T-helper 2 cell treated with Interferon-gamma antibody and Interleukin-4, amounts not matched to agents 5 μg/mL and 100 μg/mL, for 36 hours (primary cell): Measurements from ENCODE around the gene DOCK1.

Experiments
- DNase-seq: peaks from one replicate; pipeline ENCODE4 v3.0.0; 2021; ENCODE audit warnings: low spot score
- H3K27ac Mint-ChIP-seq: one replicate; pipeline ENCODE4 v1.8.0; 2021; ENCODE audit warnings: mild to moderate bottlenecking, mixed read lengths
- H3K27me3 Mint-ChIP-seq: one replicate; pipeline ENCODE4 v1.8.0; 2021; ENCODE audit warnings: low read depth, mixed read lengths
- H3K36me3 Mint-ChIP-seq: one replicate; pipeline ENCODE4 v1.8.0; 2021; ENCODE audit warnings: low read depth, mixed read lengths
- H3K4me1 Mint-ChIP-seq: one replicate; pipeline ENCODE4 v1.8.0; 2021; ENCODE audit warnings: low read depth, mixed read lengths
- H3K4me3 Mint-ChIP-seq: one replicate; pipeline ENCODE4 v1.8.0; 2022; ENCODE audit warnings: mild to moderate bottlenecking, moderate library complexity, mixed read lengths
- H3K9me3 Mint-ChIP-seq: one replicate; pipeline ENCODE4 v1.8.0; 2021; ENCODE audit warnings: mixed read lengths

DOCK1 gene

DNA sequence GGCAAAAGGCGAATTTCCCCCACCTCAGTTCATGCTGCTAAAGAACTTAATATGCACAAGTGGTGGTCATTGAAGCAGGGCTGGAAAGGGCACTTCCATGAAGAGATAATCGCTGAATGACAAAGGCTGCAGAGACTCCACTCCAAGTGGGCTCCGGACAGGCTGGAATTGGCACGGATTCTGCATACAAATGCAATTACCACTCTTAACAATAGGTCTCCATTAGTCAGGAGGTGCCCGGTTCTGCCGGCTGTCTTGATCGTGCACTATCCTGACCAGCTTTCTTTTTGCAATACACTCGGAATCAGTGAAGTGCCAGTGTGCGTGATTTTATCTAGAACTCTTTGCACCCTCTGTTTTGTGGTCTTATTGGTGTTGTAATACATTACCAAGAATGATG, 241.4 kb downstream of the DOCK1 start:
- H3K27me3 Mint-ChIP-seq: no peaks in the 10 kb centered on the region
- no peak overlapping the region for H3K4me3 Mint-ChIP-seq
- DNase-seq: no peak
- no peaks in the 10 kb centered on the region for H3K36me3 Mint-ChIP-seq
- peaks cover 2% of the 10 kb centered on the region for H3K4me1 Mint-ChIP-seq
- H3K27ac Mint-ChIP-seq: no peak overlapping the region
- no peaks in the 10 kb centered on the region for H3K9me3 Mint-ChIP-seq

DNA sequence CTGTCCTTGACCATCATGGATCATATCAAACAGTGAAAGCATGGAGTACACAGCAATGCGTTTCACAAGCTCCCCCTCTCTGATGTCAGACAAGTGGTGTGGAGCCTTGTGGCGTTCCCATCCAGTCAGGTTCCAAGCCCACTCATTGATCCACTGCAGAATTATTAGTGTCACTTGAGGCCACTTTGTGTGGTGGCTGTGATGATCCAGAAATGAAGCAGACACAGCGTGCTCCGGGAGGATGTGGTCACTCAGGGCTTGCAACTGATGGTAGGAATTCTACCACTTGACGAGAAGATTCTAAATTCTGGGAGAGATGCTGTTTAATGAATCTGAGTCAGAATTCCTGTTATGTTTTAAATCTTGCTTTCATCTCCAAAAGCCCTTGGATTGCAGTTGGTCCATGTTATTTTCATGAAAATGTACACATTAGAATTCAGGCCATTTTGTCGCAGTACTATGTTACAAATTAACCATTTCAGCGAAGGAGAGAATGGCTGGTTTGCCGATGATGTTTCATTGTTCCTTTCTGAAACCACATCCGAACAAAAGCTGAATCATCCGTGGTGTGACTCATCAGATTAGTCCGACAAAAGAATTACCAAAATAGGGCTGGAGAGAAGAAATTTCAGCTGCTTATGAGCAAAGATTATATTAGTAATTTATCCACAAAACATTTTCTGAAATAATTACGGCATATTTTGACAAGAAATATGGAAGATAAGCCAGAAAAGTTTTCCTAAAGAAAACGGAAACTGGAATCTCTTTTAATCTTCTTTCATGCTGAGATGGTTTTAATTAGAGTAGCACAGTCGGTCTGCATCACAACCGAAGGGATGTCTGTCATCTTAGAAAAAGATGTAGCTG, 243.1 kb downstream of the DOCK1 start:
- H3K36me3 Mint-ChIP-seq: no peaks in the 10 kb centered on the region
- H3K27me3 Mint-ChIP-seq: no peaks in the 10 kb centered on the region
- peaks cover 2% of the 10 kb centered on the region for H3K4me1 Mint-ChIP-seq
- H3K27ac Mint-ChIP-seq: no peak overlapping the region
- H3K9me3 Mint-ChIP-seq: no peaks in the 10 kb centered on the region
- DNase-seq: no peak
- H3K4me3 Mint-ChIP-seq: no peak overlapping the region

DNA sequence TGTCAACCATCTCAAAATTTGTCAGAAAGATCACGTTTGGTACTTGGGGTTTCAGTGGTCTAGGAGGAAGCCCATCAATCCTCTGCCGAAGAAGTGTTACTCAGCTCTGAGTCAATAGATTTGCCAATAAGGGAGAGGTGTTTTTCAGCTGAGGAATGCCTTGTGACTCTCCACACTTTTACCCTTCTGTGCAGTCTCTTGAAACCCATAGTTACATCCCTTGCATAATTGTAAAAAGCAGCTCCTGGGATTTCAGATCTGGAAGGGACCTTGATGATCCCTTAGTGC, 243.6 kb downstream of the DOCK1 start:
- no peaks in the 10 kb centered on the region for H3K36me3 Mint-ChIP-seq
- H3K4me1 Mint-ChIP-seq: peaks cover 2% of the 10 kb centered on the region
- no peak overlapping the region for H3K4me3 Mint-ChIP-seq
- H3K27ac Mint-ChIP-seq: no peak overlapping the region
- no peaks in the 10 kb centered on the region for H3K27me3 Mint-ChIP-seq
- DNase-seq: peak; percentile 6
- no peaks in the 10 kb centered on the region for H3K9me3 Mint-ChIP-seq

DNA sequence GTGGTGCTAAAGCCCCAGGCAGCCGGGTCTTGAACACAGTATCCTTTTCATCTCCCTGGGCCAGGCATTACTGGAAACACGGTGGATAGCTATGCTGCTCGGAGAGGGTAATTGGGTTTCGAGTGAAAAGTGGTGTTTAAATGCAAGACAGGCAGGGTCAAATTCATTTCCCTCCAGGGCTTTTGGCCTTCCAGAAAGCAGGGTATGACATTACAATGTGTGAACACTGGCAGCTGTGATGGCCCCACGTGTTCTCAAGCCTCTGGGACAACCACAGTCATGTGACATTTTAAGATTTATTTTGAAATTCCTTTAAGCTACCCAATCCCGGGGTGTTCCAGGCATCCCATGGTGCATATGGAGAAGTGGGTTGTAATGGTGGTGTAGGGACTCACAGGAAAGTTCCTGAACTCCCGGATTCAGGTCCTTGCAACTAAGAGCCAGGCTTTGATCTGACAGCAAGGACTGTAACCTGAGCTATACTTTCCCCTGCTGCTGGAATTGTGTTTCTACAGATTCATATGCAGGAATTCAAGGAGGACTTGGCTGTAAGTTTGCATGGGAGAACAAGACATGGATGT, 244.4 kb downstream of the DOCK1 start:
- no peaks in the 10 kb centered on the region for H3K9me3 Mint-ChIP-seq
- H3K27ac Mint-ChIP-seq: no peak overlapping the region
- peaks cover 2% of the 10 kb centered on the region for H3K4me1 Mint-ChIP-seq
- no peaks in the 10 kb centered on the region for H3K27me3 Mint-ChIP-seq
- H3K4me3 Mint-ChIP-seq: no peak overlapping the region
- no peaks in the 10 kb centered on the region for H3K36me3 Mint-ChIP-seq
- DNase-seq: no peak

DNA sequence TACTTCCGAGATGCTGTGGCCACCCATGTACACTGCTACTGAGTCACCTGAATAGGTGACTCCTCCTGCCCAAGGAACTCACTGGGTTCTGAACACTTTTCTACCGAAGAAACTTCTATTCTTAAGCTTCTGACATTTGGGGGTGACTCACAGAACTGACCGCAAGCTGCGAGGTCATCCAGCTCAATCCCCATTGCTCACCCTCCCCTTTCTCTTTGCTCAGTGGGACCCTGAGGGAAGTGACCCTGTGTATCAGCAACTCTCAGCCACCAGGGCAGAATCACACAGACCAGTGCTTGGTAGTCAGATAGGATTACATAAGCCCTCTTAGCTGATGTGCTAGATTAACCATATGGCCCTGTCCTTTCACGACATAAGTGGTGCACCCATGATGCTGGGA, 244.9 kb downstream of the DOCK1 start:
- no peak for DNase-seq
- no peaks in the 10 kb centered on the region for H3K27me3 Mint-ChIP-seq
- no peak overlapping the region for H3K27ac Mint-ChIP-seq
- no peaks in the 10 kb centered on the region for H3K9me3 Mint-ChIP-seq
- no peak overlapping the region for H3K4me3 Mint-ChIP-seq
- no peaks in the 10 kb centered on the region for H3K36me3 Mint-ChIP-seq
- peaks cover 2% of the 10 kb centered on the region for H3K4me1 Mint-ChIP-seq

DNA sequence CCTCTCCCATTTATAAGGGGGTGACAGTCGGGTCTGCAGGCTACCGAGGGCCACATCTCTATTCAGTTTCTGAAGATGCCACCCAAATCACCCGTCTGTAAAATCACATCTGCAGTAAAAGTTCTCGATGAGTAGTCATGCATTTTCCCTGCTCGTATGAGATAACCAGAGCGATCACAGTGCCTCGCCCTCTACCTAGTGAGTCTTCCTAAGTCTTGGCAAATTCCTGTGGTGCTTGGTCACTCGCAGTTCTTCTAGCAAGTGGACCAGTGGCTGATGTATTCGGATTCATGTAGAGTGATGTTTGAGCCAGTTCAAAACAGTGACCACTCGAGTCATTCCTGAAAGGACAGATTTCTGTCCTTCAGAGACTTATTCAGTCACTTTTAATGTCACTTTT, 246.3 kb downstream of the DOCK1 start:
- Mint-ChIP-seq H3K9me3 (no peaks in the 10 kb centered on the region), H3K36me3 (no peaks in the 10 kb centered on the region), H3K4me1 (peaks cover 2% of the 10 kb centered on the region), H3K27me3 (no peaks in the 10 kb centered on the region), H3K4me3 (no peak overlapping the region), H3K27ac (no peak overlapping the region)
- no peak for DNase-seq

DNA sequence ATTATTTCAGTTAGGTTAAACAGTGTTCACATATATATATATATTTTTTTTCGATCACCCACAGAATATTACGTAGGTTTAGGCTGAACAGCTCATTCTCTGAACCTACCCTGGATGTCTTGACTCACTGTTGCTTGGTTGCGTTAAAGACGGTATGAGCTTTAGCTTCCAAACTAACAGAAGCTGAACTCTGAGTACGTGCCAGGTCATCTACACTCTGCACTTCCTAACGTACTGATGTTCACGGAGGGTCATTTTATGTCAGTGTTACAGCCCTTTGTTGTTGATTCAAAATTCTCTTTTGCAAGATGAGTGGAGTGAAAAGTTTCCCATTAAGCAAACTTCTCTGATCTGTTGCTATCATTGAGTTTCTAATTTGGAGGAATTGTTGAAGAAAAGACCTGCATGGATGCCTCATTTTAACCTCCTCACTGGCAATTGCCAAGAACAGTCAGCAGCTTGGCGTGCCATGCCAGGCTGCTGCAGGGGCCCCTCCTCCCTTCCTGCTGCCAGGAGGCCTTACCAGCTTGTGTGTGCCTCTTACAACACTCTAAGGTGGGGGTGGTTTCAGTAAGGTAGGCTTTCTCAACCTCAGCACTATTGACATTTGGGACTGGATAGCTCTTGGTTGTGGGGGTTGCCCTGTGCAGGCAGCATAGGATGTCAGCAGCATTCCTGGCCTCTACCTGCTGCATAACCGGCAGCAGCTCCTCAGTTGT, 246.9 kb downstream of the DOCK1 start:
- Mint-ChIP-seq H3K36me3 (no peaks in the 10 kb centered on the region), H3K9me3 (no peaks in the 10 kb centered on the region), H3K4me3 (no peak overlapping the region), H3K4me1 (peaks cover 2% of the 10 kb centered on the region), H3K27me3 (no peaks in the 10 kb centered on the region), H3K27ac (no peak overlapping the region)
- DNase-seq: no peak

DNA sequence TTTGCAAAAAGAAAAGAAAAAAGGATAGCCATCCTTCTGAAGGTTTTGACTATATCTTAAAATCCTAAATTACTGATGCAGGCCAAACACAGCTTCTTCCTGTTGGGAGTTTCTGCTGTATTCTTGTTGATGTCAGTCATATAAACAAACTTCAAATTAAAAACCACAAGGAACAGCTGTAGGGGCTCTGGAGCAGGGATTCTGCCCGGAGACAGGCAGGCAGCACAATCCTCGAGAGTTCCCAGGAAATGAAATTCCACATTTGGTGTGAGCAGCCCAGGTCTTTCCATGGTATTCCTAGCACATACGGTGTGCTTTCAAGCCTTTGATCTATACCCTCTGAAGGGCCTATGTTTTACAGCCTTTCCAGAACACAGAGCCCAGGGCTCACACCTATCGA, 248.0 kb downstream of the DOCK1 start:
- DNase-seq: no peak
- no peaks in the 10 kb centered on the region for H3K27me3 Mint-ChIP-seq

DNA sequence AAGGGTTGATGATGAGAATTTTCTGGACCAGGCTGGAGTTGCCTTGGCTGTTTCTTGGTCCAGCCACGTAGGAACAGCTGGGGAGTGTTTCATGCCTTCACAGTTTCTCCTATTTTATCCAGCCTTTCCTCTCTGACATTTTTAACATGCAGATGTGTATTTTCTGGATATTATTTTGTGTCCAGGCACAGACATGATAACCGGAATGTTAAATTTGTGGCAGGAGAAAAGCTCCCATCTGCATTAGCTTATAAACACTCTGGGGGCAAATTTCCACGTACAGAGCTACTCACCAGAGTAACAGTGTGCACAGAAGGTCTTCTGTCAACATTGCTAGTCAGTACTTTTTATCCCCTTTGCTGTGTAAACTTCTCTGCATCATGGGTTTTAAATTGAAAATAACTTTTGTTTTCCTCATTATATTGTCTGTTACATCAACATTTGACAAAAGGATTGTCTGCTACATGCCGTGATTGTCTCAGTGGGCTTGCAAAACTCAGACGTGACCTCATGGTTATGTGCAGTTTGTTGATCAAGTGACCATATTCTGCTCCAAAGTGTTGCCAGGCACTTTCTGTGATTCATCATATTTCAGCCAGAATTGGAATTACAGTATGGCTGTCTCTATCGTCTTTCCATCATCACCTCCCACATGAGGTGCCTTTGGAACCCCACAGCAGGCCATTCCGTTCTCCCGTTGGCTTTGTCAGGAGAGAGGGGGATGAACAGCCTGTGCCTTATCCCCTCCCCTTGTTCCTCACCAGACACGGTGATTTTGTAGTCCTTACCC, 249.8 kb downstream of the DOCK1 start:
- Mint-ChIP-seq H3K36me3 (no peaks in the 10 kb centered on the region), H3K27ac (no peak overlapping the region), H3K4me3 (no peak overlapping the region), H3K27me3 (no peaks in the 10 kb centered on the region), H3K4me1 (no peaks in the 10 kb centered on the region), H3K9me3 (no peaks in the 10 kb centered on the region)
- no peak for DNase-seq

More for the DNA sequence above, 248.0 kb downstream of the DOCK1 start:
- Mint-ChIP-seq H3K27ac (no peak overlapping the region), H3K4me1 (peaks cover 2% of the 10 kb centered on the region), H3K4me3 (no peak overlapping the region), H3K9me3 (no peaks in the 10 kb centered on the region), H3K36me3 (no peaks in the 10 kb centered on the region)

DNA sequence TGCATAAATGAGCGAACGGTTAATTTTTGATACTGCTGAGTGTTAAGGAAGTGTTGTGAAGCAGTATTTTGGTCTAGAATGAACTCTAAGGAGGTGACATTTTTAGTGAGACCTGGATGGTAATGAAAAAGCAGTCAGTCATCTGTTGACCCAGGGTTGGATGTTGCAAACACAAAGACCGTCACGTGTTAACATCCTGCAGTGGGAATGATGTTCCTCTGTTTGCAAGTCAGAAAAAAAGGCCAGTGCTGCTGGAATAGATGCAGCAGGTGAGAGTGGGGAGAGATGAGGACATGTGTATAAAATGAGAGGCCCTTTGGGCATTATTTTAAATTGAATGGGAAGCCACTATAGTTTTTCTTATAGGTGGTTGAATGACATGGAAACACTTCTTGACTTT, 251.9 kb downstream of the DOCK1 start:
- H3K27me3 Mint-ChIP-seq: no peaks in the 10 kb centered on the region
- no peak for DNase-seq
- H3K4me1 Mint-ChIP-seq: no peaks in the 10 kb centered on the region
- H3K36me3 Mint-ChIP-seq: no peaks in the 10 kb centered on the region
- no peak overlapping the region for H3K4me3 Mint-ChIP-seq
- H3K9me3 Mint-ChIP-seq: no peaks in the 10 kb centered on the region
- H3K27ac Mint-ChIP-seq: no peak overlapping the region

DNA sequence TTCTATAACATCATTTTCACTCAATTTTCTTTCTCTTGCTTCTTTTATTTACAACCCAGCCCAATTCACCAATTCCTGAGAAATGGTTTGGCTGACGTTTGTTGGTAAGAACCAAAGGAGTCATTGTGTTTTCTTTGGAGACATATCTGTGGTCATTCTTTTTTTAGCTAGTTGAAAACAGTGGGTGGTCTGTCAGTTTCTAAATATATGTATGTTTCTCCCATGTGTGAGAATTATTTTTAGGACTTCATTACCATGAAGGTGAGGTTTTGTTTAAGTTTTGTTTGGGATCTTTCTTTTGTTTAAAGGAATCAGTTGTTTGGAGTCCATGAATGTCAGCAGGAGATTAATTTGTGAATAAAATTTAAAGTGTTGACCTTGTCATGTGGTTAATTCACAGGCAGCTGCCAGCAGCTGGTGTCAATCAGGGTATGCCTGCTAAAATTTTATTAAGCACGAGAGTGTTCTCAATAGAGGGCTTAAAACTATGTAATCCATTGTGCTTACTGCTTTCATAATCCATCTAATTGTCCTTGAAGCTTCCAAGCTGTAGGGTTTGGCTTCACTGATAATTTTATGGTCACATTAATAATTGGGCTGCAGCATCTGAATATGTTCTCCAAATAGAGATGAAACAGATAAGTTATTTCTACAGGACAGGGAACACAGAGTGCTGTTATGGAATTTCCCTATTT, 252.4 kb downstream of the DOCK1 start:
- Mint-ChIP-seq H3K27me3 (no peaks in the 10 kb centered on the region), H3K4me3 (no peak overlapping the region), H3K27ac (no peak overlapping the region), H3K4me1 (no peaks in the 10 kb centered on the region), H3K36me3 (no peaks in the 10 kb centered on the region), H3K9me3 (no peaks in the 10 kb centered on the region)
- DNase-seq: no peak

DNA sequence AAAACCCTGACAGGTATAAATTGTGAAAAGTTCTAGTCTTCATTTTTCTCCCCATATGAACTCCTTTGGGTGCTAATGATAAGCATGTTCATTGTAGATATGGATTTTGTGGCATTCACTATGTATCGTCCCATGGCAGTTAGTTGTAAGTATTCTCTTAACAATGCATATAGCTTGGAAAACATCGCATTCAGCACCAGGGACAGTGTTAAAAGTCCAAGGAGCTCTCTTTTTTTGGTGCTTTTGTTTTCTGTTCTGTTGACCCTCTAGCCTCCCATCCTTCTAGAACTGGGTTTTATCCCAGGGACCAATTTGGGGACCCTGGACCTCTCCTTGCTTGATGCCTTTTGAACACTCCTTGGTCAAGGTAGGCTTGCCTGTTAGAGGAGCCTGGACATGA, 253.4 kb downstream of the DOCK1 start:
- Mint-ChIP-seq H3K27ac (no peak overlapping the region), H3K4me1 (no peaks in the 10 kb centered on the region), H3K27me3 (no peaks in the 10 kb centered on the region), H3K9me3 (no peaks in the 10 kb centered on the region), H3K4me3 (no peak overlapping the region), H3K36me3 (no peaks in the 10 kb centered on the region)
- DNase-seq: no peak

DNA sequence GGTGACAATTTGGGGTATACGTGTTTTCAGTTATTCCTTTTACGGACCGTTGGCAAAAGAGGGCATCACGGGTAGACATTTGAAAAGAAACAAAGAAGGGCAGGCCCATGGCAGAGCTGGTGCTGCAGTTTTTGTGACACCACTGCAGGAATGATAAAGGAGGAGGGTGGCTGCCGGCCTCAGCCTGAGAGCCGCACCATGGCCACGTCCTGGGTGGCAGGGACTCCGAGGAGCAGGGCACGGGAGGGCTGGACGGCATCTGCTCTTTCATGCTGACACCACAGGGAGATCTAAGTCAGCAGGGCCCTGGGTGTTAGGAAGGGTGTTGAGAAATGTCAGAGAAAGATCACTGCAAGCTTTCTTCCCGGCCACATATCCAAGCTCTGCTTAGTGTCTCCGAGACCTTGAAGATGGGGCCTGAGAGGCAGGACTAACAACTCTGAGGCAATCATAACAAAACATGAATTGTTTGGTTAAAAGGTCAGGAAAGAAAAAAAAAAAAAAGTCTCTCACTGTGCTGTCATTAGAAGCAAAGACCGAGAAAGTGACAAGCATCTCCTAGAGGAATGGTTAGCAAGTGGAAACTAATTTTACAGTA, 254.5 kb downstream of the DOCK1 start:
- Mint-ChIP-seq H3K9me3 (no peaks in the 10 kb centered on the region), H3K27me3 (no peaks in the 10 kb centered on the region), H3K4me1 (no peaks in the 10 kb centered on the region), H3K27ac (no peak overlapping the region), H3K36me3 (no peaks in the 10 kb centered on the region), H3K4me3 (no peak overlapping the region)
- DNase-seq: no peak
